ENCODE measurements around the gene KPNA2.
"Not testable (repeated sequence)": the region's sequence is repeated elsewhere in the genome, so short reads cannot be mapped to it uniquely, and the experiment has no call there.

The KPNA2 gene

GRCh38 chr17:68020409-68020756 is 15.2 kb upstream of the KPNA2 start:
- peak; percentile 14 for DNase-seq (ENCODE audit: low spot score)

GRCh38 chr17:68020791-68021190 is 14.7 kb upstream of the KPNA2 start:
- DNase-seq (ENCODE audit: low spot score), result not testable (repeated sequence)

- DNase-seq (ENCODE audit: low spot score), result no peak
Measured at GRCh38 chr17:68021963-68022362, 13.6 kb upstream of the KPNA2 start.

GRCh38 chr17:68022547-68022946 is 13.0 kb upstream of the KPNA2 start:
- DNase-seq (ENCODE audit: low spot score), result not testable (repeated sequence)

- DNase-seq (ENCODE audit: low spot score), result no peak
Measured at GRCh38 chr17:68029512-68030215, 5.9 kb upstream of the KPNA2 start.

- peak; percentile 63 for DNase-seq (ENCODE audit: low spot score)
Measured at GRCh38 chr17:68033636-68034451, 1.7 kb upstream of the KPNA2 start.

GRCh38 chr17:68034452-68034776 is 1.1 kb upstream of the KPNA2 start:
- DNase-seq (ENCODE audit: low spot score), result no peak

GRCh38 chr17:68035131-68035522 is 408 bp upstream of the KPNA2 start:
- DNase-seq (ENCODE audit: low spot score), result peak; percentile 93

GRCh38 chr17:68036304-68037147 is 991 bp downstream of the KPNA2 start:
- no peak for DNase-seq (ENCODE audit: low spot score)

GRCh38 chr17:68047153-68047846 is 11.8 kb downstream of the KPNA2 start:
- no peak for DNase-seq (ENCODE audit: low spot score)

GRCh38 chr17:68047890-68048542 is 12.5 kb downstream of the KPNA2 start:
- not testable (repeated sequence) for DNase-seq (ENCODE audit: low spot score)

GRCh38 chr17:68048996-68049395 is 13.5 kb downstream of the KPNA2 start:
- no peak for DNase-seq (ENCODE audit: low spot score)

- DNase-seq (ENCODE audit: low spot score), result not testable (repeated sequence)
Measured at GRCh38 chr17:68049812-68050437, 14.4 kb downstream of the KPNA2 start.

GRCh38 chr17:68051321-68052312 is 16.1 kb downstream of the KPNA2 start:
- DNase-seq (ENCODE audit: low spot score), result not testable (repeated sequence)

GRCh38 chr17:68052810-68053209 is 17.3 kb downstream of the KPNA2 start:
- no peak for DNase-seq (ENCODE audit: low spot score)

- no peak for DNase-seq (ENCODE audit: low spot score)
Measured at GRCh38 chr17:68053231-68054013, 17.9 kb downstream of the KPNA2 start.

GRCh38 chr17:68054296-68054900 is 18.9 kb downstream of the KPNA2 start:
- no peak for DNase-seq (ENCODE audit: low spot score)

GRCh38 chr17:68057531-68057952 is 22.0 kb downstream of the KPNA2 start:
- no peak for DNase-seq (ENCODE audit: low spot score)

GRCh38 chr17:68060336-68060735 is 24.8 kb downstream of the KPNA2 start:
- DNase-seq (ENCODE audit: low spot score), result no peak

Measured in COLO829 (cell line).